WTC11 (cell line): Measurements from ENCODE around the gene FRMD4A. TPM values are rescaled to one million over a fixed set of nuclear protein-coding genes. Genes with fewer than 3 reads are reported as not detected.

ENCODE experiments used
- ATAC-seq: fragments of 200-7000 bp; cut with Tn5 transposase; 2 replicates; pipeline ENCODE4 v1.10.0; 2021; ENCODE audit warnings: mild to moderate bottlenecking, moderate library complexity
- CTCF ChIA-PET: fragments of 300-600 bp; sonication (Branson Sonifier 250); formaldehyde crosslinking; loops from one replicate; lab custom pipeline; 2021; ENCODE audit warnings: antibody characterized with exemption; lab: Charles Lee
- POLR2A ChIA-PET: fragments of 350-600 bp; sonication (Branson Sonifier 250); formaldehyde crosslinking; loops from one replicate; lab custom pipeline; 2021; ENCODE audit warnings: antibody characterized with exemption; lab: Charles Lee
- DNase-seq: peaks from one replicate; pipeline ENCODE4 v3.0.0; 2021; ENCODE audit warnings: low spot score
- H3K27ac Mint-ChIP-seq: 2 replicates; pipeline ENCODE4 v1.8.0; 2021; ENCODE audit warnings: mixed read lengths
- H3K27me3 Mint-ChIP-seq: 2 replicates; pipeline ENCODE4 v1.8.0; 2021; ENCODE audit warnings: low read depth, mild to moderate bottlenecking, moderate library complexity, mixed read lengths
- H3K36me3 Mint-ChIP-seq: 2 replicates; pipeline ENCODE4 v1.8.0; 2021; ENCODE audit warnings: mixed read lengths
- H3K4me1 Mint-ChIP-seq: 2 replicates; pipeline ENCODE4 v1.8.0; 2022; ENCODE audit warnings: mixed read lengths
- H3K4me3 Mint-ChIP-seq: 2 replicates; pipeline ENCODE4 v1.8.0; 2021; ENCODE audit warnings: mild to moderate bottlenecking, moderate library complexity, mixed read lengths
- H3K9me3 Mint-ChIP-seq: 2 replicates; pipeline ENCODE4 v1.8.0; 2021; ENCODE audit warnings: mixed read lengths
- ATF1 ChIP-seq: sonication (generic); formaldehyde crosslinking; IDR thresholded peaks from 2 replicates; pipeline ENCODE4 v1.8.1; 2023; ENCODE audit warnings: mild to moderate bottlenecking, moderate library complexity, missing genetic modification reagents
- CBFB ChIP-seq: sonication (generic); formaldehyde crosslinking; IDR thresholded peaks from 2 replicates; pipeline ENCODE4 v1.8.1; 2022; ENCODE audit warnings: mild to moderate bottlenecking, low read depth, missing genetic modification reagents
- E2F5 ChIP-seq: sonication (generic); formaldehyde crosslinking; IDR thresholded peaks from 2 replicates; pipeline ENCODE4 v1.8.1; 2022; ENCODE audit warnings: mild to moderate bottlenecking, moderate library complexity, missing genetic modification reagents
- ELF4 ChIP-seq: sonication (generic); formaldehyde crosslinking; IDR thresholded peaks from 2 replicates; pipeline ENCODE4 v1.8.1; 2022; ENCODE audit warnings: low read depth, mild to moderate bottlenecking, moderate library complexity, missing genetic modification reagents
- ESRRA ChIP-seq: sonication (generic); formaldehyde crosslinking; IDR thresholded peaks from 2 replicates; pipeline ENCODE4 v1.8.1; 2022; ENCODE audit warnings: mild to moderate bottlenecking, missing genetic modification reagents, borderline replicate concordance
- FOXP1 ChIP-seq: sonication (generic); formaldehyde crosslinking; IDR thresholded peaks from 2 replicates; pipeline ENCODE4 v1.8.0; 2022; ENCODE audit warnings: missing genetic modification reagents, mild to moderate bottlenecking, moderate library complexity, borderline replicate concordance
- GABPB1 ChIP-seq: sonication (generic); formaldehyde crosslinking; IDR thresholded peaks from 2 replicates; pipeline ENCODE4 v1.8.1; 2023; ENCODE audit warnings: mild to moderate bottlenecking, missing genetic modification reagents
- IRF2 ChIP-seq: sonication (generic); formaldehyde crosslinking; IDR thresholded peaks from 2 replicates; pipeline ENCODE4 v1.8.0; 2022; ENCODE audit warnings: low read depth, missing genetic modification reagents, borderline replicate concordance
- KAT7 ChIP-seq: sonication (generic); formaldehyde crosslinking; IDR thresholded peaks from 2 replicates; pipeline ENCODE4 v1.8.1; 2023; ENCODE audit warnings: missing genetic modification reagents, mild to moderate bottlenecking, borderline replicate concordance
- MXD4 ChIP-seq: fragments of 250-450 bp; sonication (Bioruptor Pico); IDR thresholded peaks from 2 replicates; pipeline ENCODE4 v1.8.0; 2021; ENCODE audit warnings: mild to moderate bottlenecking, moderate library complexity, borderline replicate concordance
- MYBL2 ChIP-seq: sonication (generic); formaldehyde crosslinking; IDR thresholded peaks from 2 replicates; pipeline ENCODE4 v1.8.1; 2023; ENCODE audit warnings: mild to moderate bottlenecking, moderate library complexity, missing genetic modification reagents
- NFYB ChIP-seq: sonication (generic); formaldehyde crosslinking; conservative IDR thresholded peaks from 2 replicates; pipeline ENCODE4 v1.8.0; 2022; ENCODE audit warnings: low read depth, missing genetic modification reagents
- PRDM15 ChIP-seq: sonication (generic); formaldehyde crosslinking; IDR thresholded peaks from 2 replicates; pipeline ENCODE4 v1.8.0; 2022; ENCODE audit warnings: missing genetic modification reagents
- SMAD3 ChIP-seq: sonication (generic); formaldehyde crosslinking; IDR thresholded peaks from 2 replicates; pipeline ENCODE4 v1.8.0; 2022; ENCODE audit warnings: missing genetic modification reagents, mild to moderate bottlenecking, borderline replicate concordance
- SMAD4 ChIP-seq: sonication (generic); formaldehyde crosslinking; IDR thresholded peaks from 2 replicates; pipeline ENCODE4 v1.8.0; 2022; ENCODE audit warnings: mild to moderate bottlenecking, missing genetic modification reagents
- TEAD1 ChIP-seq: sonication (generic); formaldehyde crosslinking; IDR thresholded peaks from 2 replicates; pipeline ENCODE4 v1.8.0; 2022; ENCODE audit warnings: mild to moderate bottlenecking, missing genetic modification reagents
- TEAD4 ChIP-seq: sonication (generic); formaldehyde crosslinking; IDR thresholded peaks from 2 replicates; pipeline ENCODE4 v1.8.0; 2022; ENCODE audit warnings: mild to moderate bottlenecking, missing genetic modification reagents
- ZBTB21 ChIP-seq: sonication (generic); formaldehyde crosslinking; IDR thresholded peaks from 2 replicates; pipeline ENCODE4 v1.8.1; 2023; ENCODE audit warnings: mild to moderate bottlenecking, missing genetic modification reagents, borderline replicate concordance
- ZNF138 ChIP-seq: sonication (generic); formaldehyde crosslinking; conservative IDR thresholded peaks from 2 replicates; pipeline ENCODE4 v1.8.1; 2022; ENCODE audit warnings: mild to moderate bottlenecking, moderate library complexity, missing genetic modification reagents
- ZNF317 ChIP-seq: sonication (generic); formaldehyde crosslinking; IDR thresholded peaks from 2 replicates; pipeline ENCODE4 v1.8.1; 2023; ENCODE audit warnings: low read depth, mild to moderate bottlenecking, moderate library complexity, missing genetic modification reagents, borderline replicate concordance
- ZNF396 ChIP-seq: fragments of 250-450 bp; sonication (Bioruptor Pico); IDR thresholded peaks from 2 replicates; pipeline ENCODE4 v1.8.0; 2021; ENCODE audit warnings: mild to moderate bottlenecking, moderate library complexity, borderline replicate concordance
- total RNA-seq: library from RNA; stranded (reverse); gene quantifications from 3 replicates; pipeline ENCODE4 v1.2.3, GENCODE V29; 2021
- TF ChIP-seq, protein P1 (sequence below): sonication (generic); formaldehyde crosslinking; IDR thresholded peaks from 2 replicates; pipeline ENCODE4 v1.8.0; 2022; ENCODE audit warnings: mild to moderate bottlenecking, missing genetic modification reagents

FRMD4A gene
- total RNA-seq, 1 experiment from 2014 or later = 35.5 TPM

DNA sequence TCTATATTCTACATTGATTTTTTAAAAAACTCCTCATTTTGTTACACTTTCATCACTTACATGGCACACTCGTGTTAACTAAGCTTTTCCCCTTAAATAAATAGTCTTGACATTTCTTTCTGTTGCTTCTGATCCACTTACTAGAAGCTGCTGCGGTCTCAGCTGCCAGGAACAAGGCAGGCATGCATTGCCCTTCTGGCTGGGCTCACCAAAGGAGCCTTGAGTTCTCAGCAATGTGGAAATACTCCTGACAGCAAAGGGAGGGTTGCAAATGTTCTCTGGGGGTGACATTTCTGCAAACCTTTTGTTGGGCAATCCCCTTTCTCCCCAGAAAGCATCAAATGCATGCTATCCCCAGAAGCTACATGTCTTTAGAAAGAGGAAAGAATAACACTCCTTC lies 393.9 kb downstream of the FRMD4A start:
- TF ChIP-seq IRF2 (CRISPR knock-in tag) (no peak), KAT7 (CRISPR knock-in tag) (no peak), TEAD1 (CRISPR knock-in tag) (no peak), ZNF138 (CRISPR knock-in tag) (no peak), FOXP1 (CRISPR knock-in tag) (no peak), ELF4 (CRISPR knock-in tag) (no peak), CBFB (CRISPR knock-in tag) (no peak), ZNF396 (CRISPR knock-in tag) (no peak), NFYB (CRISPR knock-in tag) (no peak), PRDM15 (no peak), SMAD4 (no peak), E2F5 (CRISPR knock-in tag) (no peak), SMAD3 (CRISPR knock-in tag) (no peak), ZBTB21 (CRISPR knock-in tag) (no peak)
- no peaks in the 10 kb centered on the region for H3K4me1 Mint-ChIP-seq
- peaks cover 8% of the 10 kb centered on the region for H3K36me3 Mint-ChIP-seq
- peaks cover 19% of the 10 kb centered on the region for H3K9me3 Mint-ChIP-seq
- ATAC-seq (no peak), DNase-seq (no peak)
- no peaks in the 10 kb centered on the region for H3K27me3 Mint-ChIP-seq
- H3K27ac Mint-ChIP-seq = no peak overlapping the region
- H3K4me3 Mint-ChIP-seq = no peak overlapping the region
- ChIA-PET CTCF (no interaction called here), POLR2A (no interaction called here)

DNA sequence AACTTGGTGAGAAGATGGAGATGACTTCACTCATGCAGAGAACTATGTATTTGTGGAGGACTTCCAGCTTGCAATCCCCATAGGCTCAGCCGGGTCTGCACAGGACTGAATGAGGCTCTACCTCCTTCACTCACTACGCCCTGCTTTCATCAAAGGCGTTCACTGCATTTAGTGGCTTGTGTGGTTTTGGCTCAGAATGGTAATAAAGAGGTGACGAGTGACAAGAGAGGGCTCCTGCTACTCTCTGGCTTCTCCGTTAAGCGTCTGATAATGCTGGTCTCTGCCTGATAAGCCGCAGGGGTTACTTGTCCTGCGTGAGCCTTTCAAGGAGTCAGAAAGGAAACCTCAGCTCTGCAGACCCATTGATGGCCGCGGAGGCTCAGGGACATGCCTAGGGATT lies 400.6 kb downstream of the FRMD4A start:
- Mint-ChIP-seq H3K27ac (no peak overlapping the region), H3K36me3 (peaks cover 2% of the 10 kb centered on the region; the same call in 1 of the 2 replicates), H3K27me3 (no peaks in the 10 kb centered on the region; the same call in 1 of the 2 replicates), H3K9me3 (peaks cover 4% of the 10 kb centered on the region; the same call in 1 of the 2 replicates), H3K4me3 (no peak overlapping the region), H3K4me1 (peaks cover 11% of the 10 kb centered on the region)
- DNase-seq = no peak
- ATAC-seq = no peak
- TF ChIP-seq ZNF138 (CRISPR knock-in tag) = no peak
- no peak for TF ChIP-seq ZNF317 (CRISPR knock-in tag)
- ChIA-PET POLR2A (no interaction called here), CTCF (no interaction called here)

- H3K9me3 Mint-ChIP-seq = no peaks in the 10 kb centered on the region
Observed at GRCh38 chr10:13928451-13928850, 402.3 kb downstream of the FRMD4A start.

More at GRCh38 chr10:13928451-13928850, 402.3 kb downstream of the FRMD4A start:
- ATAC-seq (peak; percentile 53; the same call in 1 of the 2 replicates), DNase-seq (no peak)
- CTCF ChIA-PET = interaction anchor here (1.6 kb wide), 1 partner anchor 165 kb away, joined by 4 read pairs; no protein-coding TSS in a partner anchor
- H3K27ac Mint-ChIP-seq = no peak overlapping the region
- H3K4me1 Mint-ChIP-seq = peaks cover 11% of the 10 kb centered on the region
- H3K4me3 Mint-ChIP-seq = no peak overlapping the region
- TF ChIP-seq MYBL2 (CRISPR knock-in tag) (no peak), TEAD1 (CRISPR knock-in tag) (no peak), GABPB1 (no peak), TEAD4 (CRISPR knock-in tag) (no peak), MXD4 (no peak), NFYB (CRISPR knock-in tag) (no peak), ATF1 (no peak), ESRRA (CRISPR knock-in tag) (no peak)
- TF ChIP-seq, protein P1, sequence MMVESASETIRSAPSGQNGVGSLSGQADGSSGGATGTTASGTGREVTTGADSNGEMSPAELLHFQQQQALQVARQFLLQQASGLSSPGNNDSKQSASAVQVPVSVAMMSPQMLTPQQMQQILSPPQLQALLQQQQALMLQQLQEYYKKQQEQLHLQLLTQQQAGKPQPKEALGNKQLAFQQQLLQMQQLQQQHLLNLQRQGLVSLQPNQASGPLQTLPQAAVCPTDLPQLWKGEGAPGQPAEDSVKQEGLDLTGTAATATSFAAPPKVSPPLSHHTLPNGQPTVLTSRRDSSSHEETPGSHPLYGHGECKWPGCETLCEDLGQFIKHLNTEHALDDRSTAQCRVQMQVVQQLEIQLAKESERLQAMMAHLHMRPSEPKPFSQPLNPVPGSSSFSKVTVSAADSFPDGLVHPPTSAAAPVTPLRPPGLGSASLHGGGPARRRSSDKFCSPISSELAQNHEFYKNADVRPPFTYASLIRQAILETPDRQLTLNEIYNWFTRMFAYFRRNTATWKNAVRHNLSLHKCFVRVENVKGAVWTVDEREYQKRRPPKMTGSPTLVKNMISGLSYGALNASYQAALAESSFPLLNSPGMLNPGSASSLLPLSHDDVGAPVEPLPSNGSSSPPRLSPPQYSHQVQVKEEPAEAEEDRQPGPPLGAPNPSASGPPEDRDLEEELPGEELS = no peak
- TF ChIP-seq, all 79 proteins: peak for 0
- POLR2A ChIA-PET = no interaction called here
- H3K36me3 Mint-ChIP-seq = no peaks in the 10 kb centered on the region
- no peaks in the 10 kb centered on the region; the same call in 1 of the 2 replicates for H3K27me3 Mint-ChIP-seq
